Coronary artery (tissue), 2 donors: Measurements from ENCODE around the gene C16orf74.

Experiments
- DNase-seq: peaks from one replicate; pipeline ENCODE4 v3.0.0-alpha.2; 2017; ENCODE audit warnings: low spot score
- H3K27ac ChIP-seq, 2 donors: fragments of 200-600 bp; sonication (generic); one replicate each; pipeline ENCODE4 v1.5.1; 2016 to 2019
- H3K4me3 ChIP-seq: fragments of 200-600 bp; sonication (generic); 2 replicates; pipeline ENCODE4 v1.5.1; 2016; ENCODE audit warnings: mild to moderate bottlenecking, moderate library complexity
- TF ChIP-seq, protein P1 (sequence below): fragments of 200-600 bp; sonication (generic); IDR thresholded peaks from one replicate; pipeline ENCODE4 v1.5.1; 2019; ENCODE audit warnings: antibody characterized with exemption

The C16orf74 gene

DNA sequence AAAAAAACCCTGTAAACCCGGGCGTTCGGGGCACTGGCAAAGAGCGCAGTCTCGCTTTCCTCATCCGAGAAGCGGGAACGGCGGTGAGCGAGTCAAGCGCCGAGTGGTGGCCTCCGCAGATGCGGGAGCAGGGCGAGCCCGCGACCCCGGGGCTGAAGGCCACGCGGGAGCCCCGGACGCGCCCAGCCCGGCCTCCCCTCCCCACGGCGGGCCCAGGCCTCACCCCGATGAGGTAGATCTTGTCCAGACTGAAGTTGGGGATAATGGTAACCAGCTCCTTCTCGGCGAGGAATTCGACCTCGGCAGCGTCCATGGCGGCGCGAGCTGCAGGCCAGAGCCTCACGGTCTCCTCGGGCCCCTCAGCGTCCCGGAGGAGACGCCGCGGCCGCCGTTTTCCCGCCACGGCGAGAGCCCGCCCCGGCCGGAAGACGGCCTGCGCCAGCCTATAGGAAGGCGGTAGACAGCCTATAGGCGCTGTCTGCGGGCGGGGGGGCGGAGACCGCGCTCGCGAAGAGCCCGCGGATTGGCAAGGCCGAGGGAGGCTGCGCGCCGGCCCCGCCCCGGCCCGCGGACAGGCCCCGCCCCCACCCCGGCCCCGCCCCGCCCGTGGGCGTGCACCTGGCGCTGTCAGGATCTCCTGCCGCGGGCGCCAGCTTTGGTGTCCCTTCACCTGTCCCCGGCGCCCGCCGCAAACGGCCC lies 62.2 kb downstream of the C16orf74 start, which contains the start of gene GINS2:
Gene GINS2, minus strand, starts transcription at position 369 of the 699 bp plus-strand sequence. Its CDS starts 56 bp downstream, at position 313.
- Histone ChIP-seq H3K27ac (no peak within 1 kb of the TSS), H3K4me3 (peak within 1 kb of the TSS; percentile 69)
- DNase-seq: peak; percentile 88
- TF ChIP-seq, protein P1, sequence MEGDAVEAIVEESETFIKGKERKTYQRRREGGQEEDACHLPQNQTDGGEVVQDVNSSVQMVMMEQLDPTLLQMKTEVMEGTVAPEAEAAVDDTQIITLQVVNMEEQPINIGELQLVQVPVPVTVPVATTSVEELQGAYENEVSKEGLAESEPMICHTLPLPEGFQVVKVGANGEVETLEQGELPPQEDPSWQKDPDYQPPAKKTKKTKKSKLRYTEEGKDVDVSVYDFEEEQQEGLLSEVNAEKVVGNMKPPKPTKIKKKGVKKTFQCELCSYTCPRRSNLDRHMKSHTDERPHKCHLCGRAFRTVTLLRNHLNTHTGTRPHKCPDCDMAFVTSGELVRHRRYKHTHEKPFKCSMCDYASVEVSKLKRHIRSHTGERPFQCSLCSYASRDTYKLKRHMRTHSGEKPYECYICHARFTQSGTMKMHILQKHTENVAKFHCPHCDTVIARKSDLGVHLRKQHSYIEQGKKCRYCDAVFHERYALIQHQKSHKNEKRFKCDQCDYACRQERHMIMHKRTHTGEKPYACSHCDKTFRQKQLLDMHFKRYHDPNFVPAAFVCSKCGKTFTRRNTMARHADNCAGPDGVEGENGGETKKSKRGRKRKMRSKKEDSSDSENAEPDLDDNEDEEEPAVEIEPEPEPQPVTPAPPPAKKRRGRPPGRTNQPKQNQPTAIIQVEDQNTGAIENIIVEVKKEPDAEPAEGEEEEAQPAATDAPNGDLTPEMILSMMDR: no peak

DNA sequence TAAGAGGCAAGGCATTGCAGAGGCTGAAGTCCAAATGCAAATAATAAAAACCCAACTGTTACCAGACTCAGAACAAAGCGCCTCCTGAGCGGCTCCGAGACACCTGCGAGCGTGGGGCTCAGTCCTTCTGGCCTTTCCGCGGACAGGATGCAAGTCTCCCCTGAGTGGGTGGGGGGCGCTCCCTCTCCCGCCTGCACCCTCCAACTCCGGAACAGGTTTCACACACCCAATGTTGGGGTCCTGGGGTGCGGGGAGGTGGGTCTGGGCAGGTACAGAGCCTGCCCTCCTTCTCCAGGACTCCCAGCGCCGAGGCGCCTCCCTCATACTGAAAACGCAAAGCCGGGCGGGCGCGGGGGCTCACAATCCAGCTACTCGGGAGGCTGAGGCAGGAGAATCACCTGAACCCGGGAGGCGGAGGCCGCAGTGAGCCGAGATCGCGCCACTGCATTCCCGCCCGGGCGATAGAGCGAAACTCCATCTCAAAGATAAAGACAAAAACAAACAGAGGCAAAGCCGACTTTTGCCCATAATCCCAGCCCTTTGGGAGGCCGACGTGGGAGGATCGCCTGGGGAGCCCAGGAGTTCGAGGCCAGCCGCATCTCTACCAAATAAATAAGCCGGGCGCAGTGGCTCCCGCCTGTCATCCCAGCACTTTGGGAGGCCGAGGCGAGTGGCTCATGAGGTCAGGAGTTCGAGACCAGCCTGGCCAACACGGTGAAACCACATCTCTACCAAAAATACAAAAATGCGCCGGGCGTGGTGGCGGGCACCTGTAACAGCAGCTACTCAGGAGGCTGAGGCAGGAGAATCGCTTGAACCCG lies 63.0 kb downstream of the C16orf74 start:
- Histone ChIP-seq H3K27ac (no peak overlapping the region), H3K4me3 (peak overlapping the region; percentile 69)
- TF ChIP-seq, protein P1: no peak
- no peak for DNase-seq

GRCh38 chr16:85686912-85687591 lies 63.8 kb downstream of the C16orf74 start:
- DNase-seq: no peak
- TF ChIP-seq, protein P1: no peak
- Histone ChIP-seq H3K27ac (no peak overlapping the region), H3K4me3 (no peak overlapping the region)

DNA sequence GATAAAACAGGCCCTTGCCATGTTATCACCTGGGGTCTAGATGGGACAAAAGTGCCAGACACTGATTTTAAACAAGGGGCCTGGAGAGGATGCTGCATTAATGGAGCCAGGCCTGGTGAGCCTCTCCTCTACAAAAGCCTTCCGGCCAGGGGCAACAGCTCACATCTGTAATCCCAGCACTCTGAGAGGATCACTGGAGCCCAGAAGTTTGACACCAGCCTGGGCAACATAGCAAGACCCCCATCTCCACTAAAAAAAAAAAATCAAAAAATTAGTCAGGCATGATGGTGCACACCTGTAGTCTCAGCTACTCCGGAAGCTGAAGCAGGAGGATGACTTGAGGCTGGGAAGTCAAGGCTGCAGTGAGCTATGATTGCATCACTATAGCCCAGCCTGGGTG lies 65.6 kb downstream of the C16orf74 start:
- DNase-seq: no peak
- TF ChIP-seq, protein P1: no peak
- H3K4me3 ChIP-seq: no peak overlapping the region
- H3K27ac ChIP-seq: no peak overlapping the region

DNA sequence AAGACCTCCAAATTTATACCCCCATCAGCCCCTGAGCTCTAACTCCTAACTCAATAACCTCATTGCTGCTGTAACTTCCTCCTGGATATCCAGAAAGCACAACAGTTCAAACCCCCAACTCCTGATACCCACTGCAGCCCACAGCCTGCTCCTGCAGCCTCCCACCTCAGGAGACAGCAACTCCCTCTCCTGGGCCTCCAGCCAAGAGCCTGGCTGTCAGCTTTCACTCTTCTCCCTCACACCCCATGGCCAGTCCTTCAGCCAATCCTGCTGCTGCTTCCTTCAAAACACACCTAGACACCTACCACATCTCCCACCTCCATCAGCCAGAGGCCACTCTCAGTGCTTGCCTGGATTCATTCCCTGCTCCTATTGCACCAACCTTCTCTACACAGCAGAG lies 67.5 kb downstream of the C16orf74 start:
- no peak for DNase-seq

GRCh38 chr16:85682516-85682915 lies 68.4 kb downstream of the C16orf74 start:
- DNase-seq: no peak
- no peak overlapping the region for H3K4me3 ChIP-seq

More for the DNA sequence above, 67.5 kb downstream of the C16orf74 start:
- Histone ChIP-seq H3K4me3 (no peak overlapping the region), H3K27ac (no peak overlapping the region)
- TF ChIP-seq, protein P1: no peak

More at GRCh38 chr16:85682516-85682915, 68.4 kb downstream of the C16orf74 start:
- H3K27ac ChIP-seq: no peak overlapping the region
- TF ChIP-seq, protein P1: no peak
